Aorta (tissue), 5 donors: ENCODE data around the gene TDRD10. TPM values are rescaled to one million over a fixed set of nuclear protein-coding genes. Genes with fewer than 3 reads are reported as not detected.

ENCODE experiments used
- ATAC-seq: fragments of 200-7000 bp; cut with Tn5 transposase; one replicate; pipeline ENCODE4 v1.9.1; 2022; ENCODE audit warnings: moderate library complexity; ENCODE audit not compliant: low FRiP score
- DNase-seq, 2 donors: peaks; one replicate each; pipeline ENCODE4 v3.0.0-alpha.2; 2020
- H3K27ac ChIP-seq, 2 donors: one replicate each; pipeline ENCODE4 v1.5.1; 2013; ENCODE audit warnings: low read length in 2 of 2, mild to moderate bottlenecking in 2 of 2, moderate library complexity in 2 of 2, control low read depth in 1 of 2, inconsistent platforms in 1 of 2, low read depth in 1 of 2
- H3K27me3 ChIP-seq, 2 donors: one replicate each; pipeline ENCODE4 v1.6.1; 2013; ENCODE audit warnings: control low read depth in 1 of 2, low read length in 1 of 2, mild to moderate bottlenecking in 1 of 2, moderate library complexity in 1 of 2; ENCODE audit not compliant: insufficient read depth in 2 of 2, control insufficient read depth in 1 of 2
- H3K36me3 ChIP-seq, 2 donors: one replicate each; pipeline ENCODE4 v1.6.1; 2013; ENCODE audit warnings: control low read depth in 1 of 2, low read length in 1 of 2, mild to moderate bottlenecking in 1 of 2; ENCODE audit not compliant: insufficient read depth in 2 of 2, control insufficient read depth in 1 of 2
- H3K4me1 ChIP-seq, 2 donors: one replicate each; pipeline ENCODE4 v1.6.1; 2013; ENCODE audit warnings: low read length in 2 of 2, control low read depth in 1 of 2, mild to moderate bottlenecking in 1 of 2, moderate library complexity in 1 of 2; ENCODE audit not compliant: insufficient read depth in 2 of 2, control insufficient read depth in 1 of 2
- H3K4me3 ChIP-seq, 2 donors: one replicate each; pipeline ENCODE4 v1.5.1; 2013; ENCODE audit warnings: low read length in 2 of 2, control low read depth in 1 of 2, mild to moderate bottlenecking in 1 of 2
- H3K9me3 ChIP-seq: one replicate; pipeline ENCODE4 v1.6.1; 2013; ENCODE audit warnings: mild to moderate bottlenecking, low read length; ENCODE audit not compliant: control insufficient read depth
- WGBS, 2 donors: extraction: QIAGEN DNeasy Blood & Tissue Kit; methylation state at CpG; one replicate each; pipeline ENCODE4 v1.1.7; 2013; 5-methylcytosine and 5-hydroxymethylcytosine counted together
- intact Hi-C, 2 donors: fragments of 100-400 bp; cut with DNase I; formaldehyde crosslinking; loops; one replicate each; pipeline versions ENCODE4 v1.14.2 to v1.15.0; 2022
- polyA plus RNA-seq, 2 donors: library from polyadenylated mRNA; stranded (reverse); fragments of 200-250 nt; gene quantifications; one replicate each; pipeline ENCODE4 v1.2.3, GENCODE V29; 2013
- total RNA-seq, 2 donors: library from RNA; stranded (reverse); fragmentation: NEBNext Ultra II Directional; extraction: Animal tissue kit (Norgen Biotek cat#: 25700); gene quantifications; one replicate each; pipeline ENCODE4 v1.2.1, GENCODE V29; 2021
- donor health status: healthy with polysubstance abuse.
- donor health status: Bipolar disorder and iron deficiency.
- donor health status: DM: no; HTN: no; CAD: no.
- donor health status: DM: no; HTN: no; CAD: no.
- donor health status: DM: yes; HTN: yes; CAD: no.

TDRD10 gene
- total and polyA plus RNA-seq, 4 donors = 1.1 to 16.5 (median 3.2) TPM

DNA sequence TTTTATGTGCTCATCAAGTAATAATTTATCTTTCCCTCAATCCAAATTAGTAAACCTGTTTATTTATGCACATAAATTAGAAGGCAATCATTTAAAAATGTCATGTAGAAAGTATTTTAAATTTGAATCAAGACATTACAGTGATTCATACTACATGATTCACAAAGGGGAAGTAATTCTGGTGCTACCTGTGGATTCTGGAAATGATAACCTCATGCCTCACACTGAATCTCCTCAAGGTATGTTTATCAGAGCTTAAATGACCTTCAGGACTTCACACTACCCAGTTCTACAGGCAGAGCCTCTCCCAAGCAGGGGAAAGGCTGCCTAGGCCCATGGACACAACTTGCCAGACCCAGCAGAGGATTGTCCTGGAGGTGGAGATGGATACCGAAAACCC, 25.2 kb upstream of the TDRD10 start:
- Histone ChIP-seq H3K4me1 (no peaks in the 10 kb centered on the region), H3K9me3 (no peaks in the 10 kb centered on the region), H3K27me3 (no peaks in the 10 kb centered on the region), H3K4me3 (no peak overlapping the region), H3K36me3 (no peaks in the 10 kb centered on the region), H3K27ac (no peak overlapping the region)
- DNase-seq = no peak
- WGBS, 2 donors = 94 to 100% methylated on average over 1 of the region's 1 CpG
- intact Hi-C loops = no loop called here
- ATAC-seq = no peak

- Histone ChIP-seq H3K4me3 (no peak overlapping the region), H3K4me1 (no peaks in the 10 kb centered on the region), H3K27me3 (no peaks in the 10 kb centered on the region), H3K36me3 (no peaks in the 10 kb centered on the region), H3K27ac (no peak overlapping the region), H3K9me3 (no peaks in the 10 kb centered on the region)
- 91% methylated on average over 8 of the region's 8 CpGs for WGBS, 2 donors
- DNase-seq (no peak), ATAC-seq (no peak)
- intact Hi-C loops = no loop called here
Observed at GRCh38 chr1:154478013-154478412, 24.0 kb upstream of the TDRD10 start.

DNA sequence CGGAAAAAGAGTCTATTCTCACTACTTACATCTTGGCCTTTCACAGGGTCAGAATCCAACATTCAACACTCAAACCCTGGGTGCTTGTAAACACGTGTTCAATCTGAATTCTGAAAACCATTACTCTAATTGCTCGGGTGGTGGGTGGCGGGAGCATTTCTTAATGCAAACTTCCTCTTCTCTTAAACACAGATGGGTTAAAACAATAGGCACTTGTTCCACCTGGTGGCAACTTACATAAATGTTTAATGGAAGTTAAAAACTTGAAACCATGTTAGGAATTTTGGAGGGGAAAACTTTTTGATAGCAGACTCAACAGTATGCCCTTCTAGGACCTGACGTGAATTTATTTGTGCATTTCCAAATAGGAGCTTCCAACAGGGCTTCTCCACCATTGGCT, 23.4 kb upstream of the TDRD10 start:
- no peak for ATAC-seq
- H3K4me1 ChIP-seq = no peaks in the 10 kb centered on the region
- H3K27ac ChIP-seq = no peak overlapping the region
- no peaks in the 10 kb centered on the region for H3K36me3 ChIP-seq
- 69 to 75% methylated on average over 5 of the region's 5 CpGs for WGBS, 2 donors
- intact Hi-C loops = no loop called here
- no peaks in the 10 kb centered on the region for H3K27me3 ChIP-seq
- H3K4me3 ChIP-seq = no peak overlapping the region
- DNase-seq = no peak
- no peaks in the 10 kb centered on the region for H3K9me3 ChIP-seq

- peak; percentile 94 for ATAC-seq
- intact Hi-C loops = loop anchor here (5.0 kb wide), 3 partner anchors 67 to 602 kb away; no protein-coding TSS in a partner anchor
- Histone ChIP-seq H3K9me3 (no peaks in the 10 kb centered on the region), H3K27me3 (no peaks in the 10 kb centered on the region), H3K36me3 (no peaks in the 10 kb centered on the region), H3K4me1 (no peaks in the 10 kb centered on the region), H3K4me3 (no peak overlapping the region), H3K27ac (no peak overlapping the region)
- DNase-seq = peak in 1 of 2 donors; percentile 56
- 40% methylated on average over 9 of the region's 9 CpGs for WGBS, 2 donors
Observed at GRCh38 chr1:154479764-154480421, 22.1 kb upstream of the TDRD10 start.

DNA sequence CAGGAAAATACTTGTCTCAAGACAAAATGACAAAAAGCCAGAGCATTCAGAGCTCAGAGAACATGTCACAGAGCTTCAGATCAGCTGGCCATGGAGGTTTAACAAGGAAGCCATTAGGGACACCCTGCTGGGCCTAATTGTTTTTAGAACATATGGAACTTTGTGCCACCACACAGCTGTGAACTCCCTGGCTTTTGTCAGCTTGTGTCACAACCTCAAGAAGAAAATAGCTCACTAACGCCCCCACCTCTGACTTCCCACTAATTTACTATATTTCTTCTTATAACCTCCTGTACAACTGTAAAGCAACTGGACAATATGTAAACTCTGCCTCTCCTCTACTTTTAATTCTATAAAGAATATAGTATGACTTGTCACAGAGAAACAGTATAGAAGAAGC, 21.0 kb upstream of the TDRD10 start:
- Histone ChIP-seq H3K4me1 (no peaks in the 10 kb centered on the region), H3K4me3 (no peak overlapping the region), H3K27me3 (no peaks in the 10 kb centered on the region), H3K36me3 (no peaks in the 10 kb centered on the region), H3K9me3 (no peaks in the 10 kb centered on the region), H3K27ac (no peak overlapping the region)
- WGBS, 2 donors = 82% methylated on average over 1 of the region's 1 CpG
- DNase-seq (no peak), ATAC-seq (no peak)
- intact Hi-C loops = loop anchor here (5.0 kb wide), 3 partner anchors 66 to 601 kb away; no protein-coding TSS in a partner anchor

GRCh38 chr1:154483941-154484803, 17.8 kb upstream of the TDRD10 start:
- Histone ChIP-seq H3K4me3 (no peak overlapping the region), H3K27me3 (no peaks in the 10 kb centered on the region), H3K36me3 (no peaks in the 10 kb centered on the region), H3K4me1 (no peaks in the 10 kb centered on the region), H3K27ac (no peak overlapping the region), H3K9me3 (no peaks in the 10 kb centered on the region)
- intact Hi-C loops = loop anchor here (5.0 kb wide), 3 partner anchors 63 to 598 kb away; no protein-coding TSS in a partner anchor
- no peak for ATAC-seq
- no peak for DNase-seq
- WGBS, 2 donors = 78 to 80% methylated on average over 14 of the region's 14 CpGs

DNA sequence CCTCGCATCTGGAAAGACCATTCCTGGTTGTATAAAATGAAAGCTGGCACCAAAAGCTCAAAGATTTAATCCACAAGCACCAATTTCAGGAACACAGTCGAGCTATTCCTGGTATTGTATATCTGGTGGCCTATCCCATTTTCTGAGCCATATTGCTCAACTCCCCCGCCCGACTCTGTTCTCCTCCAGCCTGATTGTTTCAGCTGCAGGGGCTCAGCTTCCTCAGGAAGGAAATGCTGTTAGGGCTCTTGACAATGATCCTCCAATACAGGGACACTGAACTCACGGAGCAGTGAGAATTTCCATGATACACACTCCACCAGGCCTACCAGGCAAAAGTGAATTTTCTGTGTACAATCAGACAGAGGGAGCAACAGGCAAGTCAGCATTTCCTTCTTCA, 16.9 kb upstream of the TDRD10 start:
- WGBS, 2 donors = 83 to 85% methylated on average over 5 of the region's 5 CpGs
- H3K27ac ChIP-seq = no peak overlapping the region
- H3K9me3 ChIP-seq = no peaks in the 10 kb centered on the region
- H3K27me3 ChIP-seq = no peaks in the 10 kb centered on the region
- intact Hi-C loops = no loop called here
- no peaks in the 10 kb centered on the region for H3K36me3 ChIP-seq
- peak in 1 of 2 donors; percentile 57 for DNase-seq
- H3K4me3 ChIP-seq = no peak overlapping the region
- no peaks in the 10 kb centered on the region for H3K4me1 ChIP-seq
- ATAC-seq = peak; percentile 80

DNA sequence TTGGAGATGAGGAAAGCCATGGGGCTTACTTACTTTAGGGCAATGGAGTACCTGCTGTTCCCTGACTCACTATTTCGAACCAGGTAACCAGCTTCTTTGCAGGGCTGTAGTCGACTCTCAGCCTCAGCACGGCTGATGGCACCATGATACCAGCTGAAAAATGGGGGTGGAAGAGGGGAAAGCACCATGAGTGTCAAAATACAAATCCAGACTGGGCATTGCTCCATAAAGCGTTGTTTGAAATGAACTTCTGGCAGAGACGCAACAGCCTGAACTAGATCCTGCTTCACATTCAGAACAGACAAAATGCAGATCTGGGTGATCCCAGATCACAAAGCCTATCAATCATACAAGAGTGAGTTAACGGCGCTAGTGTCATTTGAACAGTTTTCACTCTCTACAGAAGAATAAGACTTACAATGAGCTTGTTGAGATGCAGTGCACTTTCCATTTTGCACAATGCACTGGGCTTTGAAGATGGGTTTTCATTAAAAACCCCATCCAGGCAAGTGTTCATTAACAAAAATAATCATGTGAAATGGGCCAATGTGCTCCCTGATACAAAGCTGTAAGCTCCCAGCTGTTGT, 16.0 kb upstream of the TDRD10 start:
- 60 to 68% methylated on average over 7 of the region's 7 CpGs for WGBS, 2 donors
- no peak for ATAC-seq
- Histone ChIP-seq H3K27ac (no peak overlapping the region), H3K36me3 (no peaks in the 10 kb centered on the region), H3K27me3 (no peaks in the 10 kb centered on the region), H3K4me1 (no peaks in the 10 kb centered on the region), H3K9me3 (no peaks in the 10 kb centered on the region), H3K4me3 (no peak overlapping the region)
- DNase-seq = no peak
- intact Hi-C loops = no loop called here
